ENCODE measurements around the gene ASB7.

DNA sequence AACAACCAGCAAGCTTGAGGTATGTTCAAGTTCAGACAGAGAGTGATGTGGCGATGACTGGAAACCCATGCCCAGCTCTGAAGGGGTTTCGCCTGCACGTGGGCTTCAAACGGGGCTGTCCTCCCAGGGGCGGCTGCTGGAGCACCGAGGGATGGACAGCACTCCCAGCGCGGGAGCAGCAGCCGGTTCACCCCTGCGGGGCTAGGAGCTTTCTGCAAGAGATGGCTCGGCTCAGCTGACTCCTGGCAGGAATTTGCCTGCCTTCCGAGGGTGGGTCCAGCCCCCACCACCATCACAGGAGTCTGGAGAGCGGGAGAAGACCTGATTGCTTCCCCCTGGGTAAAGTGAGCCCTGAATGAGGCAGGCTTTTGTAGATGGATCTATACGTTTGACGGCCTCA lies 66.9 kb downstream of the ASB7 start:
- TF ChIP-seq CTCF (IDR thresholded peaks at IDR 0.05) (no peak), POLR2A (IDR thresholded peaks at IDR 0.05) (no peak), POLR2AphosphoS5 (IDR thresholded peaks at IDR 0.05) (no peak)
